GM04504 (cell line): ENCODE measurements around the gene SLAMF9.

Experiments
- DNase-seq: peaks from one replicate; pipeline ENCODE4 v3.0.0-alpha.2; 2012; ENCODE audit warnings: low read depth

SLAMF9 gene

DNA sequence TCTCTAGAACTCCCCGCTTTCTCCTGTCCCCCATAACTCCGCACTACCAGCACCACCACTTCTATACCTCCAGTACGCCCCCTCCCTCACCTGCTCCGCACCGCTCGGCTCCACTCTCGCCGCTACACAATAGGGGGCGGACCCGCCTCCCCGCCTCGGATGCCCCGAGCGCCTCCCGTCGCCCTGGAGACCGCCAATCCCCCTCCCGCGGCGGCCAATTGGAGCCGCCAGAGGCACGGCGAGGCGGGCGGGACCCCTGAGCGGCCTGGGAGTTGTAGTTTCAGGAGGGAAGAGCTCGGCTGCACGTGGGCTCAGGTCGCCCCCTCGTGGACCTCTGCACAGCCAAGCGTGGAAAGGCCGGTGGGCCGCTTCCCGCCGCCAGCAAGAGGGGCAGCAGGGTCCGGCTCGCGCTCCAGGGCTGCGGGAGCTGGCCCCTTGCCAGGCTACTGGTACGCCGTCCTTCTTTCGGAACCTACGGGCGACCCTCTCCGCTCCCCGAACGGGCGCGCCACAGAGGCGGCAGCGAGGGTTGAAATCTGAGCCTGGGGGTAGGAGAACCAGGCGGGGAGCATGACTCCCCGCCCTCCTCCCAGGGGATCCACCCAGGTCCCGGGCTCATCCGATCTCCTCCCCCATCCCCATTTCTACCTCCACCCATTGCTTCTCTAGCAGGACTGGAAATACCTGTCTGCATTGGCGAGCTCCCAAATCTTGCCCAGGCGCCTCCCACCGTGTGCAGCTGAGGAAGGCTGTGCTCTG is 8.4 kb downstream of the SLAMF9 start, which contains the start of gene IGSF9:
IGSF9 (minus strand) TSS at position 131 of the 759 bp plus-strand sequence. CDS start 2,159 bp downstream, outside the sequence.
- no peak for DNase-seq

DNA sequence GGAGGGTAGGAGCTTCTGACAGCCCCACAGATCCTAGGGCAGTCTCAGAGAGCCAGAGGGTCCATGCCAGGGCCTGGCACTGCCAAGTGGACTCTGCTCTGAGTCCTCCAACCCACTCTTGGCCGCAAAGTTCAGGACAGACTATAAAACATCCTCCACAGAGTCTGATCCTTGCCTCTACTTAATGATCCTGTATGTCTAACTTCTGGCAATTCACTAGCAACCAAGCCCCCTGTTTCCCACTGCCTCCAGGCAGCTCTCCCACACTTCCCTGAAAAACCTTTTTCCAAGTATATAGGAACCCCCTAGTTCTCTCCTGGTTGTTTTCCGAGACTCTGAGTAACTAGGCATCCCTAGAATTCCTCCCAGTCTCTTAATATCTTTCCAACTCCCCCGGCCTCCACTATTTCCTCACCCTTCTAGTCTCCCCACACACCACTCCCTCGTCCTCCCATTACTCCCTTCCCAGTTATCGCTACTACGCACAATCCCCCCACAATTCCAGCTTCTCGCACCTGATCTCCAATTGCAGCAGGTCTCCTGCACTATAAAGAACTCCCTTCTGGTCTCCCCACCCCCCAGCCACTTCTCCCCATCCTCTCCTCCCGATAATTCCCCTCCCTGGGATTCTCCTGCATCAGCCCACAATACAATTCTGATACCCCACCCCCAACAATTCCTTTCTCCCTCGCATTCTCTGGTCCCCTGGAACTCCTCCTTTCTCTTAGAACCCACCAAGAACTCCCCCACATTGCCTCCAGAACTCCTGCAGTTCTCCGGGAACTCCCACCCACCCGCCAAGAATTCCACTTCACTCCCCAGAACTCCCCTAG is 9.2 kb downstream of the SLAMF9 start:
- no peak for DNase-seq

DNA sequence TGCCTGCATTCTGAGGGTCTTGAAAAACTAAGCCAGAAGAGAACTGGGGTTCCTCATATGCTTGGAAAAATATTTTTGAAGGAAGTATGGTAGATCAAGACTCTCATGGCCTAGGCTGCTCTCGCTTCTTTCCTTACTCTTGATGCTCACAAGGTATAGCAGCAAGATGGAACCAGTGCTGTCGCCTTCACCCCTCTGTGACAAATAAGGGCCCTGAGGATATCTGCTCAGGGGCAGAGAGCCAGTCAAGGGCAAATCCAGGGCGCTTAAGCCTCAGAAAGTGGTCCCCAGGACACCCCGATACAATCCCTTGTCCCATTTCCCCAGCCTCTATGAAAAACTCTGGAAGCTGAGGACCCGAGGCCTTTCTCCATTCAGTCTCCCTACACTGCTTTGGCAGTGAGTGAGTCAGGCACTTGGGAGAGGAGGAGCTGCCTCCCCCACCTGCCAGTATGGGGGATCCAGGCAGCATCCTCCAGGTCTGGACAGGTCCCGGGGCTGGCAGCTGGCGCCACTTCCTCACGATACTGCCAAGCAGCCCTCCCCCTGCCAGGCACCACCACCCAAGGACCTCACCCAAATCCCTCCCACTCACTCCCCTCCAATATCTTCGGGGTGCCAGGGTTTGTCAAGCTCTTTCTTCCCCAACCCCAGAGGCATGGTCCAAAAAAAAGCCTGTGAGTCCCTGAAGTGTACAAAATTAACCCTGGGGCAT is 10.0 kb downstream of the SLAMF9 start:
- DNase-seq = no peak

DNA sequence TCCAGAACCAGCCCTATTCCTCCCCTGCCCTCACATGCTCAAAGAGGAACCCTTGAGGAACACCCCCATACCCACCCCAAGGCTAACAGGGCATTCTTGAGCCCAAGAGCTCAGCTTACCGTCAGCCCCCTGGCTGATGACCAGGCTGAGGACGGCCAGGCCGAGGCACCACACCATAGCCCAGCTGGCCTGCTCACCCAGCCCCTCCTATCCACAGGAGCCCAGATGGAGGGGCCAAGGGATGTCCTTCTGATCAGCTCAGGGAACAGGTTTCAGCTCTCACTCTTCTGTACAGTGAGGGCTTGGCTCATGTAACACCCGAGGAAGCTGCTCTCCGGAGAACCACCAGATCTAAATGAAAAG is 10.8 kb downstream of the SLAMF9 start:
- no peak for DNase-seq

DNA sequence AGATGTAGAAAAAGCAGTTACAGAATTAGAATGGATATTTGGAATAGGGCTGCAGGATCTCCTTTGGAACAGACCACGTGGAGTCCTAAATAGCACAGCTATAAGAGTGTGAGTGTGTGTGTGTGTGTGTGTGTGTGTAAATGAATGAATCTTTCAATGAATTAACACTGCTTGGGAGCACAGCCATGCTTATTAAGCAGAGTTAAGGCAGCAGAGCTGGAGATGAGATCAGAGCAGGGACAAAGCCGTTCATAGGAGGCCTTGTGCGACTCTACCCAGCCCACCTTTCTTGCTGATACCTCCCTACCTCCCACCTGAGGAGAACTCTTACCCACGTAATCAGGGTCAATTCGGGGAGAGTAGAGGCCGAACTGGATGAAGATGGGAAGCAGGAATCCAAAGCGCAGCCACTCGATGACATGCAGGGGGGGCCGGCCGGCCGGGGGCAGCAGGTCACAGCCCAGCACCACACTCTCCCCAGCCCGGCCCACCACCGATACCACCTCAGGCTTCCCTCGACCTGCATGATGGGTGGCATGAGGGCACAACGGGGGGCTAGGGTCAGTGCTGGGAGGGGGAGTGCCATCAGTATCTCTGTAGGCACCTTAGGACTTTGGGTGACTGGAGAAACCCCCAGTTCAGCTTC is 11.3 kb downstream of the SLAMF9 start:
- DNase-seq = no peak

DNA sequence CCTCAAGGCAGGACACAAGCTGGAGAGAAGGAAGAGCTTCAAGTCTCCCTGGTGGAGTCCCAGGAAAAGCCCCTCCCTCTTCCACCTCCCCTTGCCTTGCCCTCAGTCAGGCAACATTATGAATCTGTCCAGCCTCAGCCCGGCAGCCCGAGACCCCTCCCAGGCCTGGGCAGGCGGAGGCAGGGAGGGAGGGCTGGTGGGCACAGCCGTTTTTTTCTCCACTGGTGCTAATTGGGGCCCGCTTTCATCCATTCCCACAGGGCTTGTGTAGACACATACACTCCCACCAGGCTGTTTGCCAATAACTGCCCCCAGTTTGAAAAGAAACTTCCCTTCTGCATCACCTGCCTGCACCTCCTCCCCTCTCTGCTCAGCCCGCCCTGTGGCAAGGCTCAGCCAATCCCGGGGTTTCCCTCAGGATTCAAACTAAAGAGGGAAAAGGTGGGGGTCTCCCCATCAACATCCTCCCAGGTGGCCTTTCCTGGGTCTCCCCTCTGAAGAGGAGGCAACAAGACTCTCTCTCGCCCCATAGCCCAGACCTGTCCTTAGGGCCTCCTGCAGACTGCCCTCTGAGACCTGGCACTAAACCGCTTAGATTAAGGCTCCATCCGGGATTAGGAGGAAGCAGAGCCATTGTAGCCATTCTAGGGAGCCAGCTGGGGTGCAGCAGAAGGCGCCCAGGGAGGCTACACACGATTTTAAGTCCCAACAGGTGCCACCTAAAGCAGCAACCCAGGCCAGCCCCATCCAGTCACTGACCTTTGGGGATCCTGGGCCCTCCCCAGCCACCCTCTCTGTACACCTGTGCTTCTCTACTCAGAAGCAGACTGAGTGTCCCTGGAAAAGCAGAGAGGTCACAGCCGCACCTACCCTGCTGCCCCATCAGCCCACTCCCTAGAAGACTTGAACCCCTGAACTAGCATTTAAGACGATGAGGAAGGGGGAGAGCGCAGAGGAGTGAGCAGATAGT is 12.2 kb downstream of the SLAMF9 start:
- DNase-seq = no peak

DNA sequence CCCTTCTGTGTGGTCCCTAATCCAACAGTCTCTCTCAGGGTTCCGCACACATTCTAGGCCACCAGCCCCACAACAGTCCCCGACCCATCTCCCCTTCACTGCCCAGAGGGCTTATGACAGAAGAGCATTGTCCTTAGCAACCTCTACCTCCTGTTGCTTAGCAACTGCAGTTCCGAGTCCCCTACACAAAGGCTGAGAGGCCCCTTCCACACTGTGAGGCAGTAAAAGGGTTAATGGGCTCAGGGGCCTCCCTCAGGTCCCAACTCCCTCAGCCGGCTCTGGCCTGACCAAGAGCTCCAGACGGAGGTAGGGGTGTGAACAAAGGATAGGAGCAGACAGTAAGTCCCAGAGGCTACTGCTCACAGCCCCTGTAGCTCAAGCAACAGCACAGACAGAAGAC is 12.9 kb downstream of the SLAMF9 start:
- DNase-seq = no peak

DNA sequence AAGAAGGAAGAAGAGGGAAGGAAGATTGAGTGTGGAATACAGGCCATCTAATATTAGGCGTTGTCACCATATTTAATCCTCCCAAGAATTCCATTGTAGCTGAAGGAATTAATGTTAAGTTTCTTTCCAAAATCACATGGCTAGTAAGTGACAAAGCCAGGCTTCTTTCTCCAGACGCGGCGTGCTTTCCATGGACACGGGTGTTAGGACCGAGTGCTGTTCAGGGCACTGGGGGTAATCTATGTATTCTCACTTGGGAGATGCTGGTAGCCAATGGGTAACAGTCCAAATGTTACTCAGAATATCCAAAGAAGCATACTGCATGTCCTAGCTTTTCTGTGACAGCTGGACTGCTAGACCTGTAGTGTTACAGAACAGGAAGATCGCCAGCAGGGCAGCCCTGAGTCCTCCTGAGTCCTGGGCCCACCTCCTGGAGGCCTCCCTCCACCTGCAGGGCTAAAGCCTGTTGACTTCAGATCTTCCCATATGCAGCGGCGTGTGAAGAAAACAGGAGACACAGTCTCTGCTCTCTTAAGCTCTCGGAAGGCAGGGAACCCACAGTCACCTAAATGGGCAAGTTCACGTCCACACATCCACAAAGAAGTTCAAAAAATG is 13.9 kb downstream of the SLAMF9 start:
- no peak for DNase-seq

DNA sequence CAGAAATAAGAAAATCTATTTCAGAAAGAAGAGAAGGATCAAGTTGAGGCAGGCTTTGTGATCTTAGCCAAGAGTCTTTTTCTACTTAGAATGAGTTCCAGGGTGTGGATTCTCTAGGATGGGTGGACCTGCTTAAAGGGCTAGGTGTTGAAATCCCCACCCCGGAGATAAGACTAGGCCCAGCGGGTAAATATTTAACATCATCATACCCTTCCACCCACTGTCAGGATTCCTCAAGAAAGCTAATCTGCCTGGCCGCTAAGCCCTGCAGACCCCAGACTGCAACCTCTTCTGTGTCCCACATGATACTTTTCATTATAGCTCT is 14.4 kb downstream of the SLAMF9 start:
- no peak for DNase-seq

DNA sequence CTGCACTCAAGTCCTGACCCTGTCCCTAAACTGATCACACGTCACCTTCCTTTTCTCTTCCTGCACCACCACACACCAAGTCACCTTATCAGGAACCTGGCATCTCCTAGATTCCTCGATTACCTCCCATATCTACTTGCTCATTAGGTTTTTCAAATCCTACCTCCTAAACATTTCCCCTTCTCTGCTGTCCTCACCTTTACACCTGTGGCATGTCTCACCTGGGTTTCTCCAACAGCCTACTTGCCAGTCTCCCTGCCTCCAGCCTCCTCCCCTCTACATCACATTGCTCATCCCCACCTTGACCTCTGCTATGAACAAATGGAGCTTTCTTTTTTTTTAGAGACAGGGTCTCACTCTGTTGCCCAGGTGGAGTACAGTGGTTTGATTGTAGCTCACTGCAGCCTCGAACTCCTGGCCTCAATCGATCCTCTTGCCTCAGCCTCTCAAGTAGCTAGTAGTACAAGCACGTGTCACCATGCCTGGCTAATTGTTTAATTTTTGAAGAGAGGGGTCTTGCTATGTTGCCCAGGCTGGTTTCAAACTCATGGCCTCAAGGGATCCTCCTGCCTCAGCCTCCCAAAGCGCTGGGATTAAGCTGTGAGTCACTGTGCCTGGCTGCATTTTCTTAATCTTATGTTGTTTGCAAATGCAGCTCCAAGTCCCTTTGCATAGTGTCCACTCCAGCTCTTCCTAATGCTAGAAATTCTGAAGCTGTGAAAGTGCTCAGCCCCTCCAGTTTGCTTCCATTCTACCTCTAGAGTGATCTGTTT is 14.9 kb downstream of the SLAMF9 start:
- DNase-seq = no peak

DNA sequence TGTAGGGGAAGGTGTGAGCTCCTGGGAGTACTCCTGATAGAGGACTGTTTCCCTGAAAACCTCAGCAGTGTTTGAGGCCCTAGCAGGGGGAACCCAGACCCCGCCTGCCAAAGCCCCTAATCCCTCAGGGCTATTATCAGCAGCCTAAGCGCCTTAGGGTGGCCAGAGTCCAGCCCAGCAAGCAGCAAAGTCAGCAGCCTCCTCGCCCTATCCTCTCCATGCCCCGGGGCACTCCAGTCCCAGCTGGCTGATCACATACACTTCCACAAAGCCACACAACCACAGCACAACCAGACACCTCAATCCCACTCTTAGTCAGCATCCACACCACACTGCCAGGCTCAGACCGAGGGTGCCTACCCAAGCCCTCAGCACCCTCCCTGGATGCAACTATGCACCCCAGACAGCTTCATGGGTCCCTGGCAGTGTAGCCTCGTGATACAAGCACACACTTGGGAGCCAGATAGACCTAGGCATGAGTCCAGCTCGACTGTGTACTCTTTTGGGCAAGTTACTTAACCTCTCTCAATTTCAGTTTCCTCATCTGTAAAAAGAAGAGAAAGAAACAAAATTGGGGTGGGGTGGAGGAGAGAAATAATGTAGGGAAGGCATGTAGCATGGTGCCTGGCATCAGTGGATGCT is 15.7 kb downstream of the SLAMF9 start:
- no peak for DNase-seq

DNA sequence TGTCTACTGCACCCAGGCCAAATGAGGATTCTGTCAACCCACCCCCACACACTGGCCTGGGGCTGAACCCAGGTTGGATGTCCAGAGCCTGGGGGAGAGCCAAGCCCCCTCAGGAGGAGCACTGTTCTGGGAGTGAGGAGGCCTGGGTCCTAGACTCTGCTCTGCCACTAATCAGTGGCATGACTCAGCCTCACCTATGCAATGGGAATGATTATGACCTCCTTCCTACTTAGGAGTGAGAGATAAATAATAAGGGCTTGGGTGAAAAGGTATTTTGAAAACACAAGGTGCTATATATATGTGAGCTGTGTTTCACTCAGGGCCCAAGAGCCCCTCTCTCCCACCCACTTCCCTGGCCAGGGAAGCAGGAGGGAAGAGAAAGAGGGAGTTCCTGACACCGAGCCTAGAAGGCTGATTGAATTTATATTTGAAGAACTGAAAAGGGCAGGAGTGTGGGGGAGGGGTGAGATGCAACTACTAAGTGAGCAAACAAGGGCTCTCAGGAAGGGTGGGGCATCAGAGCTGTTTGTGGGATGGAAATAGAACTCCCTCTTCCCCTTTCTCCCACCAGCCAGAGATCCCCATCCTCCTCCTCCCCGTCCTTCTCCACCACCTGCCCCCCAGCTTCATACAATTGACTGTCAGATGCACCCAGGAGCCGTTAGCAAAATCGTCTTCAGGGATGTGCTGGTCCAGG is 16.8 kb downstream of the SLAMF9 start:
- DNase-seq = no peak

DNA sequence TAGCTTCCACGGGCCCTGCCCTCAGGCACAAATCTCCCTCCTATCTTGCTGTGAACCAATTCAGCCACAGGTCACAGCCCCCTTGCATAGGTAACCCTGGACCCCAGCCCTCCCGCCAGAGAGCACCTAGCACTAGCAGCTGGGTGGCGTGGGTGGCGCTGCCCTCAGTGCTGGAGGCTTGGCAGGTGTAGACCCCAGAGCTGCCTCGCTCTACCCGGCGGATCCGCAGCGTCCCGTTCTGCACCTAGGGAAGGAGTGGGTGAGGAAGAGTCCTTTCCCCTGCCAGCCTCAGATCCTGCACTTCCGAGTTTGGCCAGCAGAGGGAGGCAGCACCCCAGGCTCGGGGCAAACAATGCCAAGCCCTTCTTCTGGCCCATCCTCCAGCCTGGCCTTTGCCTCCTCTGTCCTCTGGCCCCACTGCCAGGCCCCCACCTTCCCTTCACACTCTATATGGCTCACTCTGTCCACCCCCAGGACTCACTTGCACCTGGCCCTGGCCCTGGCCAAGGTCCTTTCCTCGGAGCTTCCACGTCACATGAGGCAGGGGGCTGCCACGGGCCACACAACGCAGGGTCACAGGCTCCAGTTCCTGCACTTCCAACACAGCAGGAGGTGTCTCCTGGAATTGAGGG is 17.6 kb downstream of the SLAMF9 start:
- no peak for DNase-seq

DNA sequence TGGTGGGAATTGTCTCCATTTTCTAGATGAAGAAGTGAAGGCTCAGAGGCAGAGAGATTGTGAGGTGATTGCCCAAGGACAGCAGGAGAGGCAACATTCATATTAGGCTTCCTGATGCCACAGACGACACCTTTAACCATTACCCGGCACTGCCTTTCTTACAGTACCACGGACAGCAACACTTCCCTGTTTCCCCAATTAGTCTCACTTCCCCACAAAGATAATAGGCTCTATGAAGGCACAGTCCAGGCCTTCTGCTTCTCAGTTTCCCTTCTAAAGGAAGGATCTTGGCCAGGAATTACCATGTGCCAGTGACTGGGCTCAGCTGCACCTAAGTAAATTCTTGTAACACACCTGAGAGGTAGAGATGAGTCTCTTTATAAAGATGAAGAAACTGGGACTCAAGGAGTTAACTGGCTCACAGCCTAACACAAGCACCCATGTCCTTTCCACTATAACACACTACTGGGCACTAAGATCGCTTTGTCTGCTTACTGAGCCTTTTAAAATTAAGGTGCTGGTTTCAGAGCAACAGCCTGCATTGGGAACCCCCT is 18.2 kb downstream of the SLAMF9 start:
- DNase-seq = no peak

DNA sequence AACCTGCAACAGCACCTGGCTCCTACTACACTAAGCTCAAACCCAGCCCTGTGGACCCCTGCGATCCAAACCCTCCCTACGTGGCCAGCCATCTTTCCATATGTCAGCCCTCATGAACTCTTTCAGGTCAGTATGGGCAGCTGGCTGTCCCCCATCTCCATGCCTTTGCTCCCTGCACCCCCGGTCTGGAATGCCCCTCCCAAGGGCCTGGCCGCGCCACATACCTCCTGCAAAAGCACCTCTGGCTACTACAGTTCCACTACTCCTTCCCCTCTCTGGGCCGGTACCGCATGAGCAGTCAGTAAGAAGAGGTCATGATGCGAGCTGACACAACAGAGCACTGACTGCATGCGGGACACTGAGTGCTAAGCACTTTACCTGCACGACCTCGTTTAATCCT is 18.7 kb downstream of the SLAMF9 start:
- no peak for DNase-seq

DNA sequence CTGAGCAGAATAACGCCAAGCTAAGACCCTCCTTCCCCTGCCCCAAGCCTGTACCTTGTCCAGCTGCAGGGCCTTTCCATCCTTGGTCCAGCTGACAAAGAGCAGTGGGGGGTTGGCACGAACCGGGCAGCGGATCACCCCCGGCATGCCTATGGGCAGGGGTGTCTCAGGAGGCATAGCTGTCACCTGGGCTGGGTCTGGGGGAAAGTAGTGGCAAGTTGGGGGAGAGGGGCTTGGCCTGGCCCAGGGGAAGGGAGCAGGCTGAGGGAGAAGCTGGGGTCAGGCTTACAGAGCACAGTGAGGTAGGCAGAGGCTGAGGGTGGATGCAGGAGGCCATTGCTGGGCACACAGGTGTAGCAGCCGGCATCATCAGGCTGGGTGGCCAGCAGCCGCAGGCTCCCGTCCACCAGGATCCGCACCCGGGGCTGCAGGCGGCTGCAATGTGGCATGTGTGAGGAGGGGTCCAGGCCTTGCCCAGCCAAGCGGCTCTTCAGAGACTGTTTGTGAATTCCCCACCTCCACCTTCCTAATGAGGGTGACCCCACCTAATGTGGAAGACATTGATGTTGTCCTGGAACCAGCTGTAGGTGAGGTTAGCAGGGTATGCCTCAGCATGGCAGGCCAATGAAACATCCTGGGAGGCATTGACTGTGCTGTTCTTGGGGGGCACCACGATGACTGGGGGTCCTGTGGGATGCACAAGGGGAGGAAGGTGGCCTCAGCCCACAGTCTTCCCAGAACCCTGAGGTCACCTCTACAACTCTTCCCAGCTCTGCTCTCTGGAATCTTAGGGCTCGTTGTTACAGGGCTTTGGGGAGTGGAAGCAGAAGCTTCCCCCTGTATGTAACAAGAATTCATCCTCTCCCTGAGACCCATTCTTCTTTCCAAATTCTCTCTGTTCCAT is 19.6 kb downstream of the SLAMF9 start:
- no peak for DNase-seq

DNA sequence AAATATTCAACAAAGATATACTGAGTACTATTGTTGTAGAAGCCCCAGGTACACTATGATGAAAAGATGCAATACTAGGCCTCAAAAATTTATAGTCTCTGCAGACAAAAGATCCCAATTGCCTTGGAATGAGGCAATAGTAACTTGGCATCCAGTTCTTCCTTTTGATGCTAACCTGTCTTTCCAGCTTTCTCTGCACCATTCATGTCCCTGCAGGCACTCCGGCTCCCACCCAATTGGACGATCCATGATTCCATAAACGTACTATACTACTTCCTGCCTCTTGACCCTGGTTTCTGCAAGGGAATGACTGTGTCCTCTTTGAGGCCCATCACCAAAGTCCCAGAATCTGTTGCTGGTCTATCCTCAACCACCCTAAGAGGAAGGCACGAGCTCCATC is 20.7 kb downstream of the SLAMF9 start:
- no peak for DNase-seq
